ENCODE results near the gene COL5A1.

The COL5A1 gene

GRCh38 chr9:134626069-134626423, 15.6 kb upstream of the COL5A1 start:
- H3K4me3 ChIP-seq (ENCODE audit: control insufficient read depth, low read depth, low read length): no peak overlapping the region
- DNase-seq (ENCODE audit: low read depth): no peak
- no peak for TF ChIP-seq CTCF (conservative IDR thresholded peaks at IDR 0.05; ENCODE audit: control insufficient read depth, insufficient read depth, low read depth, low read length)

GRCh38 chr9:134626571-134627416, 14.8 kb upstream of the COL5A1 start:
- TF ChIP-seq CTCF (conservative IDR thresholded peaks at IDR 0.05; ENCODE audit: control insufficient read depth, insufficient read depth, low read depth, low read length): no peak
- DNase-seq (ENCODE audit: low read depth): no peak
- no peak overlapping the region for H3K4me3 ChIP-seq (ENCODE audit: control insufficient read depth, low read depth, low read length)

- TF ChIP-seq CTCF (conservative IDR thresholded peaks at IDR 0.05; ENCODE audit: control insufficient read depth, insufficient read depth, low read depth, low read length): no peak
- H3K4me3 ChIP-seq (ENCODE audit: control insufficient read depth, low read depth, low read length): no peak overlapping the region
- no peak for DNase-seq (ENCODE audit: low read depth)
These were observed 13.9 kb upstream of the COL5A1 start for GRCh38 chr9:134627417-134628353.

- DNase-seq (ENCODE audit: low read depth): no peak
- TF ChIP-seq CTCF (conservative IDR thresholded peaks at IDR 0.05; ENCODE audit: control insufficient read depth, insufficient read depth, low read depth, low read length): no peak
These were observed 13.3 kb upstream of the COL5A1 start for GRCh38 chr9:134628354-134628736.

GRCh38 chr9:134629061-134629585, 12.5 kb upstream of the COL5A1 start:
- TF ChIP-seq CTCF (conservative IDR thresholded peaks at IDR 0.05; ENCODE audit: control insufficient read depth, insufficient read depth, low read depth, low read length): no peak
- DNase-seq (ENCODE audit: low read depth): no peak
- no peak overlapping the region for H3K4me3 ChIP-seq (ENCODE audit: control insufficient read depth, low read depth, low read length)

More at GRCh38 chr9:134628354-134628736, 13.3 kb upstream of the COL5A1 start:
- no peak overlapping the region for H3K4me3 ChIP-seq (ENCODE audit: control insufficient read depth, low read depth, low read length)

- no peak overlapping the region for H3K4me3 ChIP-seq (ENCODE audit: control insufficient read depth, low read depth, low read length)
- no peak for TF ChIP-seq CTCF (conservative IDR thresholded peaks at IDR 0.05; ENCODE audit: control insufficient read depth, insufficient read depth, low read depth, low read length)
- no peak for DNase-seq (ENCODE audit: low read depth)
These were observed 11.8 kb upstream of the COL5A1 start for GRCh38 chr9:134629586-134630392.
